Fibroblast of villous mesenchyme (primary cell): ENCODE measurements around the gene SMIM10L1. TPM values are rescaled to one million over a fixed set of nuclear protein-coding genes. Genes with fewer than 3 reads are reported as not detected.

Experiments used
- DNase-seq: peaks from one replicate; pipeline ENCODE4 v3.0.0-alpha.2; 2010; ENCODE audit warnings: low read depth
- H3K4me3 ChIP-seq: 2 replicates; pipeline ENCODE4 v1.5.1; 2011; ENCODE audit warnings: low read depth, mild to moderate bottlenecking, low read length
- CTCF ChIP-seq: IDR thresholded peaks from 2 replicates; pipeline ENCODE4 v1.5.1; 2012; ENCODE audit warnings: low read depth, mild to moderate bottlenecking, low read length; ENCODE audit not compliant: insufficient read depth
- total RNA-seq: library from RNA; depleted of rRNA; stranded (reverse); fragments of >200 nt; gene quantifications from 2 replicates; pipeline ENCODE4 v1.2.3, GENCODE V29; 2012

The SMIM10L1 gene
- total RNA-seq, 1 donor, result 7.3 TPM

DNA sequence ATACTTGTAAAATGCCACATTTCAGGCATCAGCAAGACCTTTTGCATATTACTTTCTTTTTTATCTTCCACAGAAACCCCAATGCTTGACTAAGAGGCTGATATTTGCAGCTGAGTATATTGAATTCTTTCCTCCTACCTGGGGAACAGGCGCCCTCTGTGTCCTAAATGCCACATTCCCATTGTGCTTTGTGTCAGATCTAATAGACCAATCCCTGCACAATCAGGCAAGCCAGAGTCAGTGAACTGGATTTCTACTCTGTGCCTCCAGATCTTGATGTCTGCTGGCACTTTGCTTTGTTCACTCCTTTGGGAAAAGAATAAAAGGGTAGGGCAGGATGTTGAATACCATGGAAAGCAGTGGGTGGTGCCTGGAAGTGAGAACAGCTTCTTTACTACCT, 38.1 kb downstream of the SMIM10L1 start:
- no peak overlapping the region for H3K4me3 ChIP-seq
- TF ChIP-seq CTCF, result no peak
- DNase-seq, result no peak

Other genes with a start within 250 kb of the SMIM10L1 start
- 0.32 and 0.43 TPM in 2 replicates for gene PRH2, start 242.0 kb upstream of the SMIM10L1 start, total RNA-seq
- gene TAS2R14, start 231.9 kb upstream of the SMIM10L1 start, total RNA-seq, result 4.5 and 6.9 TPM in 2 replicates
- gene TAS2R50, start 184.3 kb upstream of the SMIM10L1 start, total RNA-seq, result 5.8 and 7.3 TPM in 2 replicates
- gene TAS2R20, start 172.9 kb upstream of the SMIM10L1 start, total RNA-seq, result 5.2 and 5.5 TPM in 2 replicates
- 4.8 and 7.8 TPM in 2 replicates for gene TAS2R19, start 148.6 kb upstream of the SMIM10L1 start, total RNA-seq
- 7.3 and 8.4 TPM in 2 replicates for gene TAS2R31, start 139.8 kb upstream of the SMIM10L1 start, total RNA-seq
- gene TAS2R46, start 108.9 kb upstream of the SMIM10L1 start, total RNA-seq, result 4.2 and 4.3 TPM in 2 replicates
- gene TAS2R43, start 78.9 kb upstream of the SMIM10L1 start, total RNA-seq, result 3.5 and 4.5 TPM in 2 replicates
- gene TAS2R30, start 36.5 kb upstream of the SMIM10L1 start, total RNA-seq, result 7.4 and 9.1 TPM in 2 replicates
- not detected in 2 replicates for gene TAS2R42, start 15.7 kb downstream of the SMIM10L1 start, total RNA-seq
- gene PRB3, start 98.5 kb downstream of the SMIM10L1 start, total RNA-seq, result not detected in 2 replicates
- gene PRB4, start 139.2 kb downstream of the SMIM10L1 start, total RNA-seq, result not detected in 2 replicates
- not detected in 2 replicates for gene PRB2, start 224.4 kb downstream of the SMIM10L1 start, total RNA-seq